SK-N-MC (cell line): ENCODE results near the gene PICK1.

Experiments
- DNase-seq: peaks from one replicate; pipeline ENCODE4 v3.0.0-alpha.2; 2011; ENCODE audit warnings: low read depth, low spot score
- H3K27ac ChIP-seq: fragments of 200-600 bp; sonication (generic); 2 replicates; pipeline ENCODE4 v1.5.1; 2016; ENCODE audit warnings: mixed run types
- H3K36me3 ChIP-seq: fragments of 200-600 bp; sonication (generic); 2 replicates; pipeline ENCODE4 v1.6.1; 2017; ENCODE audit warnings: antibody characterized with exemption, low read length, mixed read lengths; ENCODE audit not compliant: insufficient read depth
- H3K4me3 ChIP-seq: fragments of 200-600 bp; sonication (generic); 2 replicates; pipeline ENCODE4 v1.5.1; 2016
- H3K9ac ChIP-seq: fragments of 200-600 bp; sonication (generic); 2 replicates; pipeline ENCODE4 v1.8.0; 2017; ENCODE audit warnings: mixed run types, mixed read lengths; ENCODE audit not compliant: insufficient read length
- H3K9me3 ChIP-seq: fragments of 200-600 bp; sonication (generic); 2 replicates; pipeline ENCODE4 v1.6.1; 2017; ENCODE audit warnings: low read depth, mild to moderate bottlenecking, antibody characterized with exemption, low read length, moderate library complexity, mixed read lengths
- EZH2 ChIP-seq: fragments of 200-600 bp; sonication (generic); IDR thresholded peaks from one replicate; pipeline ENCODE4 v1.6.1; 2017; ENCODE audit warnings: antibody characterized with exemption
- FOXP2 ChIP-seq: optimal IDR thresholded peaks from 2 replicates; pipeline ENCODE3; 2011; ENCODE audit warnings: mild to moderate bottlenecking, moderate library complexity; ENCODE audit not compliant: insufficient read depth; ENCODE audit errors: extremely low read length, control extremely low read depth
- POLR2AphosphoS5 ChIP-seq: IDR thresholded peaks from 2 replicates; pipeline ENCODE4 v1.6.1; 2012; ENCODE audit warnings: mild to moderate bottlenecking, low read depth, low read length, borderline replicate concordance

Gene PICK1

DNA sequence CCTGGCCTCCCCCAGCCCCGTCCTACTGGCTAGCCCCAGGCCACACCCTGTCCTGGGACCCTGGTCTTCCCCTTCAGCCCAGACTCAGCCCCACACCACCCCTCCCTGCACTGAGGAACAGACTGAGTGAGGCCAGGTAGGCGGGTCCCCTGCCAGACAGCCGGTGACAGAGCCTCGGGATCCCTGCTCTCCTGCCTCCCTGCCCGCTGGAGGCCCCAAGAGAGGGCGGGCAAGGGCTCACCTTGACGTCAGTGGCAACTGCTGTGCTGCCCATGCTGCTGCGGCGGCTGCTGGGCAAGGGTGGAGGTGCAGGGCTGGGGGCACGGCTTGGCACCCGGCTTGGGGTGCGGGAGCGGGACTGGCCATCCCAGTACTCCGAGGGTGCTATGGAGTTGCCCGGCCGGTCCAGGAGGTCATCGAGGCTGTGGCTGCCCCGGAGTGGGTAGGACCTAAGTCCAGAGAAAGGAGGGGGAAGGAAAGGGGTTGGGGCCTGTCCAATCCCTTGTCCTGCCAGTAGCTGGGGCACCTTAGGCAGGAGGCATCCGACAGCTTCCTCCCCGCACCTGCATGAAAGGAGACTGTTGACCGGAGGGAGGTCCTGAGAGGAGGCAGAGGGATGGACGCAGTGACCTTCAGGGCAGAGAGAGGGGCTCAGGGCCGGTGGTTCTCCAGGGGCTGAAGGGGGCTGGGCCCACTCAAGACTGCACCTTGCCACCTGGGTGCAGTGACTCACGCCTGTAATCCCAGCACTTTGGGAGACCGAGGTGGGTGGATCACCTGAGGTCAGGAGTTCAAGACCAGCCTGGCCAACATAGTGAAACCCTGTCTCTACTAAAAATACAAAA, 29.0 kb downstream of the PICK1 start:
- no peaks in the 10 kb centered on the region for H3K9me3 ChIP-seq
- no peaks in the 10 kb centered on the region for H3K36me3 ChIP-seq
- no peak overlapping the region for H3K9ac ChIP-seq
- no peak for TF ChIP-seq EZH2
- no peak for TF ChIP-seq FOXP2
- no peak for TF ChIP-seq POLR2AphosphoS5
- H3K27ac ChIP-seq: no peak overlapping the region
- no peak for DNase-seq
- H3K4me3 ChIP-seq: no peak overlapping the region

DNA sequence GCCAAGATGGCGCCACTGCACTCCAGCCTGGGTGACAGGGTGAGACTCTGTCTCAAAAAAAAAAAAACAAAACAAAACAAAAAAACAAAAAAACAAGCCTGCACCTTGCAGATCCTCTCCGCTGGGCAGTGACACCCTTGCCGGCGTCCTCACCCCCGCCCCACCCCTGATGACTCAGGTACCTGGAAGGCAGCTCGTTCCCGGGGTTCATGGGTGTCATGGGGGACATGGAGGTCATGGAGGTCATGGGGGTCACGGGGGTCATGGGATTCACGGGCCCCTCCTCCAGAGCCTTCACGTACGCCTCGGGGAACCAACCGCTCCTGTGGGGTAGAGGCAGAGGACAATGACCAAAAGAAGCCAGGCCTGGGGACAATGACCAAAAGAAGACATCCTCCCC, 29.7 kb downstream of the PICK1 start:
- DNase-seq: no peak
- H3K36me3 ChIP-seq: no peaks in the 10 kb centered on the region
- TF ChIP-seq POLR2AphosphoS5 (no peak), EZH2 (no peak), FOXP2 (no peak)

DNA sequence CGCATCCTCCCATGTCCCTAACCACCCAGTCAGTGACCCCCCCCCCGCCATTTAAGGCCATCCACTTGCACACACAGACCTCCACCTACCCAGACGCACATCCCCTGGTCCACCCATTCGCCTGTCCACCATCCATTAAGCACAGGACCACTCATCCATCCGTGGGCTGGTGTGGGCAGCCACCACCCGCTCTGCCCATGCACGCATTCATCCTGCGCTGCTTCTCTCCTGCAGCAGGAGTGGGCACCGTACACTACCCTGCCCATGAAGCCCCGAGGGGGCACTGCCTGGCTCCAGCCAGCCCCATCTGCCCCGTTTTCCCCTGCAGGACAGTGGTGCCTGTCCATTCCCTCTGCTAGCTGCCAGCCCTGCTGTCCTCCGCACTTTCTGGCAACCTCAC, 30.7 kb downstream of the PICK1 start:
- Histone ChIP-seq H3K9me3 (no peaks in the 10 kb centered on the region), H3K27ac (no peak overlapping the region), H3K9ac (no peak overlapping the region), H3K4me3 (no peak overlapping the region), H3K36me3 (no peaks in the 10 kb centered on the region)
- TF ChIP-seq EZH2 (no peak), FOXP2 (no peak), POLR2AphosphoS5 (no peak)
- no peak for DNase-seq

More for the DNA sequence above, 29.7 kb downstream of the PICK1 start:
- no peak overlapping the region for H3K27ac ChIP-seq
- no peak overlapping the region for H3K9ac ChIP-seq
- no peak overlapping the region for H3K4me3 ChIP-seq
- H3K9me3 ChIP-seq: no peaks in the 10 kb centered on the region

DNA sequence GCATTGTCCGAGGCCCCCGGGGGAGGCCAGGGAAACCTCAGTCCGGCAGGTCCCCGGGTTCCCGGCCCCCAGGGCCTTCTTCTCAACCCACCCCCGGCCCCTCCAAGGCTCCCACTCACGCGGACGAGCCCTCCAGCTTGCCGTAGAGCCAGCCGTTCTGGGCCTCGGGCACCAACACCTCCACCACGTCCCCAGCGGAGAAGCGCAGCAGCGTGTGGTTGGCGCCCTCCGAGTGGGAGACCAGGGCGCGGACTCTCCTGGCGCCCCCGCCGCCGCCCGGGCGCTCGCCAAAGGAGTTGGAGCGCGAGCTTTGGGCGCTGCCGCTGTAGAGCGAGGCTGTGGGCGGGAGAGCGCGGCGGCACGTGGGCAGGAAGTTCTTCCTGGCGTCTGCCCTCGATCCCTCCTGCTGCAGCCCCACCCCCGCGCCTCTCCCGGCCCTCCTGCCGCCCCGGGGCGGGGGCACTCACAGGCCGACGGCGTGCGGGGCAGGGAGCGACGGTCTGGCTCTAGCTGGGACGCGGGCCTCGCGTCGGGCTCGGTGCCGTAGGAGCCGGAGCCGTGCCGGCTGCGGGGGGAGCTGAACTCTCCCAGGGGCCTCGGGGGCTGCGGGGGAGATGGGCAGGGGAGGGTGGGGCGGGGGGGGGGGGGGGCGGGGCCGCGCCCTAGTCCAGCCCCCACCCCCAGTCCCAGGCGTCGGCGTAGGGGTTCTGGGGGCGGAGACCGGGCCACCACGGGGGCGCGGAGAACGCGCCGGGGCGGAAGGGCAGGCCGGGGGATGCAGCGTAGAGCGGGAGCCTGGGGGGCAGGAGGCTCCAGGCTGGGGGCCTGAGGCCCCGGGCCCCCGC, 31.6 kb downstream of the PICK1 start:
- Histone ChIP-seq H3K4me3 (no peak overlapping the region), H3K9me3 (no peaks in the 10 kb centered on the region), H3K9ac (no peak overlapping the region), H3K36me3 (no peaks in the 10 kb centered on the region), H3K27ac (no peak overlapping the region)
- DNase-seq: no peak
- TF ChIP-seq EZH2 (no peak), POLR2AphosphoS5 (no peak), FOXP2 (no peak)

DNA sequence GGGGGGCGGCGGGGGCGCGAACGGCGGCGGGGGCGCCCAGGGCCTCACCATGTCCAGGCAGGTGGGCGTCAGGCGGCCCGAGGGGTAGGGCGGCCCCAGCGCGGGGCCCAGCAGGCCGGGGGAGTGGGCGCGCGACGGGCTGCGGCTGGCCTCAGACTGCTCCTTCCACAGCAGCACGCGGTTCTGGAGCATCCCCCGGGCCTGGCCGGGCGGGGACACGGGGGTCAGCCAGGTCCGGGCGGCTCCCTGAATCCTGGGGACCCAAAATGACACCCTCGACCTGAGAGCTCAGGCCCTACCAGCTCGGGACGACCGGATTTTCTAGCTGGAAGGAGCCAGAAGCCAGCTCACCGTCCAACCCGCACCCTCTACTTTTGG, 32.3 kb downstream of the PICK1 start:
- H3K9me3 ChIP-seq: no peaks in the 10 kb centered on the region
- TF ChIP-seq FOXP2 (no peak), POLR2AphosphoS5 (no peak), EZH2 (no peak)

DNA sequence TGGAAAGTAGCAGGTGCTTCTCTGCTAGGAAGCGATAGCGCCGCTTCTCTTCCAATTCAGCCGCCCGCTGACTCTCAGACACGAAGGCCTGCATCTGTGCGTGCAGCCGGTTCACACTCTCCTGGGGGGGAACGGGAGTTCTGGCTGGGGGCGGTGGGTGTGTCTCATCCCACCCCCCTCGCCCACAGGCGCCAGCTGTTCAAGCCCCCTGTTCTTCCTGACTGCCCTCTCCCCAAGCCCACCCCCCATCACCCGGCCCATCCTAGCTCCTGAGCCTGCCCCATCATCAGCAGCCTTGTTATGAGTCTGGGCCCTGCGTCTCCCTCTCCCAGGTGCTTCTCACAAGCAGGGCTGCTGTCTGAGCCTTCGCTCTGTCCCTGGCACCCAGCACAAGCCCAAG, 39.9 kb downstream of the PICK1 start:
- no peaks in the 10 kb centered on the region for H3K36me3 ChIP-seq
- H3K4me3 ChIP-seq: no peak overlapping the region
- H3K27ac ChIP-seq: no peak overlapping the region
- no peak overlapping the region for H3K9ac ChIP-seq
- H3K9me3 ChIP-seq: no peaks in the 10 kb centered on the region
- no peak for TF ChIP-seq EZH2
- TF ChIP-seq FOXP2: no peak
- no peak for TF ChIP-seq POLR2AphosphoS5
- DNase-seq: no peak

More for the DNA sequence above, 32.3 kb downstream of the PICK1 start:
- Histone ChIP-seq H3K27ac (no peak overlapping the region), H3K4me3 (no peak overlapping the region), H3K9ac (no peak overlapping the region), H3K36me3 (no peaks in the 10 kb centered on the region)
- DNase-seq: no peak

DNA sequence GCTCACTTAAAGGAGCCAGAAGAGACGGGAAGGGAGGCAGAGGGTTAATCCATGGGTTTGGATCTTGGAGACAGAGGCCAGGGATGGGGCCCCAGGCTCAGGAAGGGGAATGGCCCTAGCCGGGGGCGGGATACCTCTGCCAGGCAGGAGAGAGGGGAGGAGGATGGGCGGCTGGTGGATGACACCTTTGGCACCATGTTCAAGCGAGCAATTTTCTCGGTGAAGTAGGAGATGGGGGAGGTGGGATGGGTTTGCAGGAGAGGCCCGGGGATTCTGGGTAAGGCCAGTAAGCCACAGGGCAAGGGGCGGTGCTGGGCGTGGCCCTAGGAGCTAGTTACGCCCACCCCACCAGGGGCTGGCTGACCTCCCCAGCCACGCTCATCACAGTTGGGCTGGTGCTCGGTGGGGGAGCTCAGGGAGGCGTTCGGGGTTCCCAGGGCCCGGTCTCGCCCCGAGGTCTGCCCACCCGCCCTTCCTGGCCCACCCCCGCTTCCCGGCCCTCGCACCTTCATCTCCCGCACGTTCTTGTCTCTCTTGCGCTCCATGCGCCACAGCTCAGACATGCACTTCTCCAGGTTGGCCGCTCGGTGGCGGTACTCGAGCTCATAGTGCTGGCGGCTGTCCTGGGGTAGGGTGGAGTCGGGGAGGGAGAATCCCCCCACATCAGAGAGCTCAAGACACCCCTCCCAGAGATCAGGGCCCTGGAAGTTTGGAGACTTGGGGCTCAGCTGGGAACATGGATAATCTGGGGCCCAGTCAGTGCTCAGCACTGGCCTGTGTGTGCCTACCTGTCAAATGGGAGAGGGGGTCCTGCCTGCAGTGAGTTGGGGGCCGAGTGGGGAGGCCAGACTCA, 40.6 kb downstream of the PICK1 start:
- H3K9me3 ChIP-seq: no peaks in the 10 kb centered on the region
- H3K9ac ChIP-seq: no peak overlapping the region
- no peak overlapping the region for H3K27ac ChIP-seq
- no peaks in the 10 kb centered on the region for H3K36me3 ChIP-seq
- TF ChIP-seq FOXP2: no peak
- TF ChIP-seq EZH2: no peak
- TF ChIP-seq POLR2AphosphoS5: no peak
- H3K4me3 ChIP-seq: no peak overlapping the region
- DNase-seq: no peak
